Osteoblast (primary cell): ENCODE measurements around the gene ZNF593. TPM values are rescaled to one million over a fixed set of nuclear protein-coding genes. Genes with fewer than 3 reads are reported as not detected.

Experiments used
- DNase-seq: peaks from one replicate; pipeline ENCODE4 v3.0.0; 2011; ENCODE audit warnings: low spot score, mixed read lengths; ENCODE audit not compliant: insufficient read length; ENCODE audit errors: missing footprints
- H2AFZ ChIP-seq: 2 replicates; pipeline ENCODE4 v1.6.0; 2011; ENCODE audit warnings: mild to moderate bottlenecking, low read length
- H3K27ac ChIP-seq: 2 replicates; pipeline ENCODE4 v1.5.1; 2011; ENCODE audit warnings: mild to moderate bottlenecking, low read depth, low read length, moderate library complexity
- H3K27me3 ChIP-seq: 2 replicates; pipeline ENCODE4 v1.6.0; 2012; ENCODE audit warnings: mild to moderate bottlenecking, control low read depth, inconsistent platforms, low read length, moderate library complexity; ENCODE audit not compliant: insufficient read depth
- H3K36me3 ChIP-seq: 2 replicates; pipeline ENCODE4 v1.5.1; 2011; ENCODE audit warnings: mild to moderate bottlenecking, low read length, control low read depth, moderate library complexity; ENCODE audit not compliant: insufficient read depth
- H3K4me1 ChIP-seq: 2 replicates; pipeline ENCODE4 v1.5.1; 2011; ENCODE audit warnings: mild to moderate bottlenecking, low read length, control low read depth, moderate library complexity; ENCODE audit not compliant: insufficient read depth
- H3K4me2 ChIP-seq: 2 replicates; pipeline ENCODE4 v1.6.0; 2011; ENCODE audit warnings: mild to moderate bottlenecking, low read length; ENCODE audit not compliant: insufficient read depth
- H3K4me3 ChIP-seq: fragments of 200-600 bp; sonication (generic); 3 replicates; pipeline ENCODE4 v1.5.1; 2012; ENCODE audit warnings: mild to moderate bottlenecking, low read length, inconsistent platforms; ENCODE audit not compliant: insufficient read depth
- H3K79me2 ChIP-seq: 2 replicates; pipeline ENCODE4 v1.6.0; 2012; ENCODE audit warnings: mild to moderate bottlenecking, low read length, control low read depth, inconsistent platforms; ENCODE audit not compliant: insufficient read depth
- H3K9me3 ChIP-seq: 2 replicates; pipeline ENCODE4 v1.5.1; 2011; ENCODE audit warnings: low read depth, low read length, control low read depth
- H4K20me1 ChIP-seq: 2 replicates; pipeline ENCODE4 v1.6.0; 2012; ENCODE audit warnings: mild to moderate bottlenecking, low read length, control low read depth; ENCODE audit not compliant: insufficient read depth
- CTCF ChIP-seq: IDR thresholded peaks from 2 replicates; pipeline ENCODE4 v1.5.1; 2011; ENCODE audit warnings: mild to moderate bottlenecking, low read depth, low read length, moderate library complexity; ENCODE audit errors: extremely low read depth
- total RNA-seq: library from RNA; depleted of rRNA; stranded (reverse); fragments of >200 nt; gene quantifications from 2 replicates; pipeline ENCODE4 v1.2.3, GENCODE V29; 2012

Gene ZNF593
- total RNA-seq, 1 donor = 29.0 TPM

- Histone ChIP-seq H2AFZ (no peak overlapping the region), H4K20me1 (no peaks in the 10 kb centered on the region), H3K9me3 (no peaks in the 10 kb centered on the region), H3K4me3 (no peak overlapping the region), H3K4me2 (no peak overlapping the region), H3K36me3 (no peaks in the 10 kb centered on the region), H3K4me1 (no peaks in the 10 kb centered on the region), H3K27ac (no peak overlapping the region), H3K79me2 (no peaks in the 10 kb centered on the region), H3K27me3 (peaks cover 28% of the 10 kb centered on the region)
- DNase-seq = no peak
- TF ChIP-seq CTCF = no peak
Measured at GRCh38 chr1:26200413-26200812, 30.7 kb downstream of the ZNF593 start.

DNA sequence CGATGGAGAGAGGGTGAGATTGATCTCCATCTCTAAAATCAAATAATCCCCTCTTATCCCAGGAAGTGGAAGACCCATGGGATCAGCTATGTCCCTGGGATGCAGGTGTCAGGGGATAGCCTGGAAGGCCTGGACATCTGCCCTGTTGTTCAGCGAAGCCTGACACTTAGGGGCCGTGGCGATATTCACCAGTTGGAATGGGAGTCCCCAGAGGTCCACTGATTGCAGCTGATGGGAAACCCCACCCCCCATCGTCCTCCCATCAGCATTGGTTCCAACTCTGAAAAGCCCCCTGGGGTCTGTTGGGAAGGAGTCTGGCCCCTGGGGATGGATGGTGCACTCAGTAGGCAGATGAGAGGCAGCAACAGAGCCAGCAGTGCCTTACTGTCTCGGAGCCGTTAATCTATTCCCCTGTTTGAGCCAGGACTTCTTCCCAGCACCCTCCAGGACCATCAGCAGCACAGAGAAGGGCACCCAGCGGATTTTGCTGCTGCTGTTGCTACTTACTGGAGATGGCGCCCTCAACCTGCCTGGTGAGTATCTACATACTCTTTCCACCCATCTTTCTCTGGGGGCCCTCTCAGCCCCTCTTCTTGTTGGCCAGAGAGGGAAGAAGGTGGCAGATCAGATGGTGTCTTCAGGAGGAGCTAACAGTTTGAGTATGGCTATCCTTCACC is 34.1 kb downstream of the ZNF593 start:
- H3K4me2 ChIP-seq = no peak overlapping the region
- H2AFZ ChIP-seq = no peak overlapping the region
- H3K36me3 ChIP-seq = no peaks in the 10 kb centered on the region
- H3K27ac ChIP-seq = no peak overlapping the region
- no peaks in the 10 kb centered on the region for H3K79me2 ChIP-seq
- peaks cover 20% of the 10 kb centered on the region for H3K27me3 ChIP-seq
- H3K9me3 ChIP-seq = no peaks in the 10 kb centered on the region
- no peak for TF ChIP-seq CTCF
- no peaks in the 10 kb centered on the region for H4K20me1 ChIP-seq
- H3K4me1 ChIP-seq = no peaks in the 10 kb centered on the region
- no peak for DNase-seq
- no peak overlapping the region for H3K4me3 ChIP-seq

GRCh38 chr1:26210147-26210870 is 40.6 kb downstream of the ZNF593 start:
- no peaks in the 10 kb centered on the region for H3K27me3 ChIP-seq
- H3K79me2 ChIP-seq = no peaks in the 10 kb centered on the region
- H3K4me3 ChIP-seq = no peak overlapping the region
- no peak overlapping the region for H3K27ac ChIP-seq
- H3K4me1 ChIP-seq = no peaks in the 10 kb centered on the region
- TF ChIP-seq CTCF = no peak
- H3K9me3 ChIP-seq = no peaks in the 10 kb centered on the region
- no peak overlapping the region for H3K4me2 ChIP-seq
- H2AFZ ChIP-seq = no peak overlapping the region
- H3K36me3 ChIP-seq = no peaks in the 10 kb centered on the region
- no peak for DNase-seq
- H4K20me1 ChIP-seq = no peaks in the 10 kb centered on the region

GRCh38 chr1:26212726-26213125 is 43.0 kb downstream of the ZNF593 start:
- no peak for DNase-seq
- H3K27ac ChIP-seq = no peak overlapping the region
- no peaks in the 10 kb centered on the region for H3K9me3 ChIP-seq
- no peaks in the 10 kb centered on the region for H4K20me1 ChIP-seq
- no peak overlapping the region for H3K4me3 ChIP-seq
- TF ChIP-seq CTCF = no peak
- H3K27me3 ChIP-seq = peaks cover 9% of the 10 kb centered on the region
- H2AFZ ChIP-seq = no peak overlapping the region
- H3K4me1 ChIP-seq = no peaks in the 10 kb centered on the region
- no peaks in the 10 kb centered on the region for H3K79me2 ChIP-seq
- no peaks in the 10 kb centered on the region for H3K36me3 ChIP-seq
- no peak overlapping the region for H3K4me2 ChIP-seq
